Transverse colon (tissue), 4 donors: ENCODE measurements around the gene COX10.

Experiments used
- EP300 ChIP-seq: sonication (generic); formaldehyde crosslinking; IDR thresholded peaks from one replicate; pipeline ENCODE4 v1.6.1; 2017; ENCODE audit warnings: antibody characterized with exemption, low read depth
- POLR2A ChIP-seq: fragments of 450-650 bp; IDR thresholded peaks from one replicate; pipeline ENCODE4 v1.6.1; 2016; ENCODE audit warnings: antibody characterized with exemption, mild to moderate bottlenecking, moderate library complexity
- POLR2AphosphoS5 ChIP-seq, 3 donors: sonication (generic); formaldehyde crosslinking; IDR thresholded peaks; one replicate each; pipeline ENCODE4 v1.6.1; 2016; ENCODE audit warnings: antibody characterized with exemption in 3 of 3
- TF ChIP-seq, protein P1 (sequence below), 5 experiments: fragments of 200-600 bp in 3 of 5; fragments of 450-650 bp in 2 of 5; sonication (generic) in 3 of 5; IDR thresholded peaks; 1 replicate in 2 of 5; 2 replicates in 3 of 5; pipeline ENCODE4 v1.5.1; 2016 to 2017; ENCODE audit warnings: antibody characterized with exemption in 5 of 5, inconsistent platforms in 3 of 5, mild to moderate bottlenecking in 2 of 5, moderate library complexity in 1 of 5

- no peak for TF ChIP-seq EP300
- TF ChIP-seq, protein P1, sequence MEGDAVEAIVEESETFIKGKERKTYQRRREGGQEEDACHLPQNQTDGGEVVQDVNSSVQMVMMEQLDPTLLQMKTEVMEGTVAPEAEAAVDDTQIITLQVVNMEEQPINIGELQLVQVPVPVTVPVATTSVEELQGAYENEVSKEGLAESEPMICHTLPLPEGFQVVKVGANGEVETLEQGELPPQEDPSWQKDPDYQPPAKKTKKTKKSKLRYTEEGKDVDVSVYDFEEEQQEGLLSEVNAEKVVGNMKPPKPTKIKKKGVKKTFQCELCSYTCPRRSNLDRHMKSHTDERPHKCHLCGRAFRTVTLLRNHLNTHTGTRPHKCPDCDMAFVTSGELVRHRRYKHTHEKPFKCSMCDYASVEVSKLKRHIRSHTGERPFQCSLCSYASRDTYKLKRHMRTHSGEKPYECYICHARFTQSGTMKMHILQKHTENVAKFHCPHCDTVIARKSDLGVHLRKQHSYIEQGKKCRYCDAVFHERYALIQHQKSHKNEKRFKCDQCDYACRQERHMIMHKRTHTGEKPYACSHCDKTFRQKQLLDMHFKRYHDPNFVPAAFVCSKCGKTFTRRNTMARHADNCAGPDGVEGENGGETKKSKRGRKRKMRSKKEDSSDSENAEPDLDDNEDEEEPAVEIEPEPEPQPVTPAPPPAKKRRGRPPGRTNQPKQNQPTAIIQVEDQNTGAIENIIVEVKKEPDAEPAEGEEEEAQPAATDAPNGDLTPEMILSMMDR (IDR thresholded peaks at IDR 0.05) = no peak
- TF ChIP-seq POLR2AphosphoS5 (IDR thresholded peaks at IDR 0.05) = no peak
- TF ChIP-seq POLR2A = no peak
These were observed 133.3 kb downstream of the COX10 start for GRCh38 chr17:14202388-14203166.
